ENCODE results near the gene F2RL2. TPM values are rescaled to one million over a fixed set of nuclear protein-coding genes. Genes with fewer than 3 reads are reported as not detected.
A peak's percentile ranks its signal among the peaks of the same experiment; 100 is the strongest.

F2RL2 gene
- total and polyA plus RNA-seq, 2 of the 4 experiments (the other 2 are of a cell fraction), result 21.7 to 32.8 TPM

- H4K8ac ChIP-seq (ENCODE audit: low read depth in 2 of 2, low read length in 2 of 2), result peak overlapping the region; percentile 21 to 64; a peak in 2 of 4 replicates
- BruUV-seq (replicated peaks), result no TSS peak
- ChIA-PET CTCF (interaction anchor here (0.7 kb wide), 1 partner anchor 27 kb away, joined by 3 read pairs; no protein-coding TSS in a partner anchor), POLR2A (ENCODE audit: unreplicated experiment) (interaction anchor here (0.6 kb wide), 1 partner anchor 121 kb away, joined by 4 read pairs; no protein-coding TSS in a partner anchor)
- 0 out of 2 replicates have a peak overlapping the region, but pooled peaks have one; percentile 46 for H2BK20ac ChIP-seq (ENCODE audit: low read depth, low read length)
- peaks cover 6 to 10% of the 10 kb centered on the region in 2 experiments; a peak in 3 of 4 replicates for H3K79me1 ChIP-seq (ENCODE audit: low read depth in 1 of 2, low read length in 2 of 2)
- no peak overlapping the region for H3K27ac ChIP-seq (ENCODE audit: insufficient read depth, low read length)
- H3K18ac ChIP-seq (ENCODE audit: low read depth, low read length), result 0 out of 2 replicates have a peak overlapping the region, but pooled peaks have one; percentile 37
- peaks cover 10% of the 10 kb centered on the region; the same call in 1 of the 2 replicates for H3K4me1 ChIP-seq (ENCODE audit: control insufficient read depth, insufficient read depth, low read length)
- DNase-seq (peak; percentile 68), ATAC-seq (ENCODE audit: low read depth) (no peak)
- H2BK120ac ChIP-seq (ENCODE audit: low read depth, low read length), result peak overlapping the region; percentile 77
- no CpG with 5 or more reads among the region's 2 CpGs for WGBS, 2 experiments (ENCODE audit: extremely low coverage in 2 of 2, insufficient read length in 1 of 2)
- no peak overlapping the region for H3K4me3 ChIP-seq (ENCODE audit: insufficient read depth, low read depth, low read length)
- H3K9ac ChIP-seq (ENCODE audit: low read depth, low read length), result no peak overlapping the region
- H2AK5ac ChIP-seq (ENCODE audit: low read depth, low read length), result peak overlapping the region; percentile 66
- dilution Hi-C loops (cut with HindIII; ENCODE audit: low sequenced_read_pairs, unreplicated experiment), result no loop called here
- H4K20me1 ChIP-seq (ENCODE audit: insufficient read depth, low read length), result no peaks in the 10 kb centered on the region
- H3K9me1 ChIP-seq (ENCODE audit: insufficient read depth, low read length), result peaks cover 16% of the 10 kb centered on the region
- H2AK9ac ChIP-seq (replicated peaks; ENCODE audit: low read depth, low read length, poor library complexity), result no peak overlapping the region
- no peak overlapping the region for H2AFZ ChIP-seq (replicated peaks; ENCODE audit: low read length, poor library complexity)
- peaks cover 7% of the 10 kb centered on the region for H3K36me3 ChIP-seq (ENCODE audit: control insufficient read depth, insufficient read depth, low read length)
- in situ Hi-C loops (cut with MboI; ENCODE audit: low sequenced_read_pairs), result no loop called here
- H4K5ac ChIP-seq (ENCODE audit: low read depth, low read length), result no peak overlapping the region; the same call in 1 of the 2 replicates
- H2BK15ac ChIP-seq (ENCODE audit: low read depth, low read length), result peak overlapping the region; percentile 91; the same call in 2 of the 3 replicates
- intact Hi-C loops (cut with micrococcal nuclease), result no loop called here
- peak overlapping the region; percentile 68; the same call in 1 of the 2 replicates for H3K14ac ChIP-seq (replicated peaks; ENCODE audit: low read depth, low read length)
- H3K9me3 ChIP-seq (ENCODE audit: control insufficient read depth, insufficient read depth, low read length), result no peaks in the 10 kb centered on the region
- no peak for TF ChIP-seq USF2 (IDR thresholded peaks at IDR 0.05; ENCODE audit: low read depth, low read length)
- no peak for TF ChIP-seq CEBPB (IDR thresholded peaks at IDR 0.05; ENCODE audit: low read depth, low read length)
- TF ChIP-seq ELK1 (IDR thresholded peaks at IDR 0.05; ENCODE audit: borderline replicate concordance, low read depth, low read length), result no peak
- TF ChIP-seq MAFK (IDR thresholded peaks at IDR 0.05; ENCODE audit: low read depth, low read length), result no peak
- no peak for TF ChIP-seq MAZ (IDR thresholded peaks at IDR 0.05; ENCODE audit: borderline replicate concordance, low read depth, low read length)
- no peak for TF ChIP-seq NFE2L2 (IDR thresholded peaks at IDR 0.05; ENCODE audit: low read depth, low read length)
- TF ChIP-seq CHD1 (IDR thresholded peaks at IDR 0.05; ENCODE audit: low read depth, low read length), result no peak
- TF ChIP-seq BHLHE40 (IDR thresholded peaks at IDR 0.05; ENCODE audit: low read depth, low read length), result no peak
- no peak for TF ChIP-seq RFX5 (IDR thresholded peaks at IDR 0.05; ENCODE audit: low read depth, low read length)
- TF ChIP-seq CTCF (conservative IDR thresholded peaks at IDR 0.05; ENCODE audit: low read depth, low read length), result no peak
- no peak for TF ChIP-seq RAD21 (IDR thresholded peaks at IDR 0.05; ENCODE audit: low read length)
- H3K4ac ChIP-seq (ENCODE audit: low read depth, low read length), result peak overlapping the region; percentile 56; the same call in 1 of the 2 replicates
- H3K27me3 ChIP-seq (ENCODE audit: control insufficient read depth, insufficient read depth, low read length), result no peaks in the 10 kb centered on the region
- no peak overlapping the region for H4K91ac ChIP-seq (ENCODE audit: insufficient read depth, low read depth, low read length)
- H3K4me2 ChIP-seq (ENCODE audit: low read depth, low read length), result no peak overlapping the region
- H3K23ac ChIP-seq (ENCODE audit: low read depth, low read length), result peak overlapping the region; percentile 52; the same call in 1 of the 2 replicates
- H3K56ac ChIP-seq (ENCODE audit: extremely low read depth, insufficient read depth, low read length), result no peak overlapping the region; the same call in 1 of the 2 replicates
- H2BK5ac ChIP-seq (ENCODE audit: low read depth, low read length, poor library complexity, severe bottlenecking), result peak overlapping the region; percentile 95
Observed at GRCh38 chr5:76615759-76616158, 7.4 kb downstream of the F2RL2 start.

Data from IMR-90 (cell line).